Measurements from ENCODE around the gene SGF29. TPM values are rescaled to one million over a fixed set of nuclear protein-coding genes. Genes with fewer than 3 reads are reported as not detected.

SGF29 gene
- total and polyA plus RNA-seq, 9 of the 15 experiments (the other 6 are each of a cell fraction or from before 2014, with no cell fraction given) = 2.6 to 36.1 (median 21.2) TPM

DNA sequence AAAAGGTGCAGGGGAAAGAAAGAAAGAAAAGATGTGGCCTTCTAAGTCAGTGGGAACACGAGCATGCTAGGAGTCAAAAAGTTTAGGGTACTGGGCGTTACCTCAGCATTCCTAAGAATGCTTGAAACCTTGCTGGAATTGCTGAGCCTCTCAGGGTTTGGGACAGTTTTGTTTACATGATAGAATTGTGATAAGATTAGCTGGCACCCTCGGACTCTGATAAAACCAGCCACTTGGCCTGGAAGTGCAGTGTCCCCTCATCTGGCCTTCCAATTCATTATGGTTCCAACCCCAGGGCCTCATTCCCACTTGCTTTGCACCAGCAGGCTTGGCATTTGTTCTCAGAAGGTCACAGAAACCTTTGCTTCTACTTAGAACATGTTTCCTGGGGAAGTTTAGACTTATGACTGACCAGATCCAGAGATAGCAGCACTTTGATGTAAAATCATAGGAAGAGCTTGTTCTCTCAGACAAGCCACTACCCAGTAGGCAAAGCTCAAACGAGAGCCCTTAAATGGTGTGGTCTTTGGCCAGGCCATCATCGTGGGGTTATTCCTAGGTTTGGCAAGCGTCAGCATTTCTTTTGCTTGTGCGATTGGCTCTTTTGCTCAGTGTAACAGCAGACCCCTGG lies 8.0 kb downstream of the SGF29 start (continued):
- TF ChIP-seq, protein P1, sequence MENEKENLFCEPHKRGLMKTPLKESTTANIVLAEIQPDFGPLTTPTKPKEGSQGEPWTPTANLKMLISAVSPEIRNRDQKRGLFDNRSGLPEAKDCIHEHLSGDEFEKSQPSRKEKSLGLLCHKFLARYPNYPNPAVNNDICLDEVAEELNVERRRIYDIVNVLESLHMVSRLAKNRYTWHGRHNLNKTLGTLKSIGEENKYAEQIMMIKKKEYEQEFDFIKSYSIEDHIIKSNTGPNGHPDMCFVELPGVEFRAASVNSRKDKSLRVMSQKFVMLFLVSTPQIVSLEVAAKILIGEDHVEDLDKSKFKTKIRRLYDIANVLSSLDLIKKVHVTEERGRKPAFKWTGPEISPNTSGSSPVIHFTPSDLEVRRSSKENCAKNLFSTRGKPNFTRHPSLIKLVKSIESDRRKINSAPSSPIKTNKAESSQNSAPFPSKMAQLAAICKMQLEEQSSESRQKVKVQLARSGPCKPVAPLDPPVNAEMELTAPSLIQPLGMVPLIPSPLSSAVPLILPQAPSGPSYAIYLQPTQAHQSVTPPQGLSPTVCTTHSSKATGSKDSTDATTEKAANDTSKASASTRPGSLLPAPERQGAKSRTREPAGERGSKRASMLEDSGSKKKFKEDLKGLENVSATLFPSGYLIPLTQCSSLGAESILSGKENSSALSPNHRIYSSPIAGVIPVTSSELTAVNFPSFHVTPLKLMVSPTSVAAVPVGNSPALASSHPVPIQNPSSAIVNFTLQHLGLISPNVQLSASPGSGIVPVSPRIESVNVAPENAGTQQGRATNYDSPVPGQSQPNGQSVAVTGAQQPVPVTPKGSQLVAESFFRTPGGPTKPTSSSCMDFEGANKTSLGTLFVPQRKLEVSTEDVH (IDR thresholded peaks at IDR 0.05; ENCODE audit: low read depth, partially characterized antibody) = no peak
- TF ChIP-seq HNRNPK (IDR thresholded peaks at IDR 0.05; ENCODE audit: low read depth, low read length, poor library complexity, severe bottlenecking) = no peak
- TF ChIP-seq, protein P2, sequence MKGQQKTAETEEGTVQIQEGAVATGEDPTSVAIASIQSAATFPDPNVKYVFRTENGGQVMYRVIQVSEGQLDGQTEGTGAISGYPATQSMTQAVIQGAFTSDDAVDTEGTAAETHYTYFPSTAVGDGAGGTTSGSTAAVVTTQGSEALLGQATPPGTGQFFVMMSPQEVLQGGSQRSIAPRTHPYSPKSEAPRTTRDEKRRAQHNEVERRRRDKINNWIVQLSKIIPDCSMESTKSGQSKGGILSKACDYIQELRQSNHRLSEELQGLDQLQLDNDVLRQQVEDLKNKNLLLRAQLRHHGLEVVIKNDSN (CRISPR knock-in tag; IDR thresholded peaks at IDR 0.05) = no peak
- no peak for TF ChIP-seq ZNF134 (CRISPR knock-in tag; conservative IDR thresholded peaks at IDR 0.05)
- no peak for TF ChIP-seq ADNP (tag; IDR thresholded peaks at IDR 0.05)

GRCh38 chr16:28562199-28562598 lies 8.5 kb downstream of the SGF29 start:
- no peak overlapping the region for H3K4me3 ChIP-seq
- no peaks in the 10 kb centered on the region for H4K20me1 ChIP-seq (replicated peaks; ENCODE audit: control insufficient read depth, insufficient read depth, low read length)
- no peak for FAIRE-seq
- DNase-seq (ENCODE audit: extremely low read depth in 1 of 4, low spot score in 3 of 4) = no peak
- CTCF ChIA-PET (ENCODE audit: low intra/inter-chr PET ratio) = no interaction called here
- no peak overlapping the region for H3K4me2 ChIP-seq (ENCODE audit: insufficient read depth, low read length)
- no peak for ATAC-seq
- no peaks in the 10 kb centered on the region for H3K27me3 ChIP-seq (ENCODE audit: control insufficient read depth in 2 of 2, insufficient read depth in 2 of 2, low read length in 2 of 2)
- no peak overlapping the region for H3K27ac ChIP-seq (ENCODE audit: extremely low read depth, low read depth, low read length)
- no peak for TF ChIP-seq KDM5B (IDR thresholded peaks at IDR 0.05; ENCODE audit: insufficient replicate concordance, low read depth, low read length)
- TF ChIP-seq, protein P3, sequence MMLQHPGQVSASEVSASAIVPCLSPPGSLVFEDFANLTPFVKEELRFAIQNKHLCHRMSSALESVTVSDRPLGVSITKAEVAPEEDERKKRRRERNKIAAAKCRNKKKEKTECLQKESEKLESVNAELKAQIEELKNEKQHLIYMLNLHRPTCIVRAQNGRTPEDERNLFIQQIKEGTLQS (IDR thresholded peaks at IDR 0.05) = peak; percentile 25; the same call in 1 of the 2 replicates
- TF ChIP-seq, protein P3 (CRISPR knock-in tag; conservative IDR thresholded peaks at IDR 0.05) = no peak
- H3K9ac ChIP-seq (ENCODE audit: insufficient read depth in 1 of 2, low read depth in 2 of 2, low read length in 2 of 2) = no peak overlapping the region
- intact Hi-C loops (cut with micrococcal nuclease) (no loop called here), in situ Hi-C loops (cut with MboI) (no loop called here)
- POLR2A ChIA-PET = no interaction called here
- no peaks in the 10 kb centered on the region; the same call in 1 of the 2 replicates for H3K9me3 ChIP-seq (replicated peaks; ENCODE audit: control insufficient read depth, insufficient read depth, low read depth, low read length)
- no peaks in the 10 kb centered on the region for H3K9me1 ChIP-seq (ENCODE audit: control insufficient read depth, insufficient read depth, low read length)
- peaks cover 1% of the 10 kb centered on the region; the same call in 1 of the 3 replicates for H3K79me2 ChIP-seq (ENCODE audit: control insufficient read depth, insufficient read depth, low read length)
- peaks cover 20% of the 10 kb centered on the region; the same call in 1 of the 3 replicates for H3K36me3 ChIP-seq (ENCODE audit: control insufficient read depth, insufficient read depth, low read length)
- peaks cover 0 to 9% of the 10 kb centered on the region in 2 experiments; a peak in 4 of 5 replicates for H3K4me1 ChIP-seq (replicated peaks in 1 of 2; ENCODE audit: control insufficient read depth in 2 of 2, insufficient read depth in 2 of 2, low read length in 2 of 2)
- no TSS peak for BruUV-seq (replicated peaks)
- no peak overlapping the region for H2AFZ ChIP-seq (ENCODE audit: low read depth, low read length)
- WGBS (ENCODE audit: insufficient coverage, low coverage, missing lambda C conversion rate) = 77% methylated on average over 4 of the region's 4 CpGs
